Hepatocyte (in vitro differentiated cells): Measurements from ENCODE around the gene DNMT1. TPM values are rescaled to one million over a fixed set of nuclear protein-coding genes. Genes with fewer than 3 reads are reported as not detected.

Experiments used
- DNase-seq: peaks from one replicate; pipeline ENCODE4 v3.0.0-alpha.2; 2016; ENCODE audit warnings: low spot score
- H2AFZ ChIP-seq: fragments of 200-600 bp; sonication (generic); 2 replicates; pipeline ENCODE4 v1.6.0; 2016; ENCODE audit warnings: antibody characterized with exemption, mild to moderate bottlenecking
- H3K27ac ChIP-seq: fragments of 200-600 bp; sonication (generic); 2 replicates; pipeline ENCODE4 v1.5.1; 2016; ENCODE audit warnings: mild to moderate bottlenecking
- H3K27me3 ChIP-seq: fragments of 200-600 bp; sonication (generic); 2 replicates; pipeline ENCODE4 v1.6.1; 2016
- H3K36me3 ChIP-seq: fragments of 200-600 bp; sonication (generic); replicated peaks from 2 replicates; pipeline ENCODE4 v1.5.1; 2016; ENCODE audit warnings: low read depth; ENCODE audit not compliant: insufficient read depth
- H3K4me1 ChIP-seq: fragments of 200-600 bp; sonication (generic); 2 replicates; pipeline ENCODE4 v1.5.1; 2016; ENCODE audit warnings: mild to moderate bottlenecking, moderate library complexity; ENCODE audit not compliant: insufficient read depth
- H3K4me2 ChIP-seq: fragments of 200-600 bp; sonication (generic); 2 replicates; pipeline ENCODE4 v1.6.0; 2016
- H3K4me3 ChIP-seq: fragments of 200-600 bp; sonication (generic); 2 replicates; pipeline ENCODE4 v1.5.1; 2016; ENCODE audit warnings: mild to moderate bottlenecking
- H3K79me2 ChIP-seq: fragments of 200-600 bp; sonication (generic); 2 replicates; pipeline ENCODE4 v1.6.0; 2017; ENCODE audit warnings: mild to moderate bottlenecking
- H3K9me2 ChIP-seq: fragments of 200-600 bp; sonication (generic); replicated peaks from 2 replicates; pipeline ENCODE4 v1.6.0; 2017; ENCODE audit warnings: mild to moderate bottlenecking; ENCODE audit not compliant: insufficient read depth
- H3K9me3 ChIP-seq: fragments of 200-600 bp; sonication (generic); 2 replicates; pipeline ENCODE4 v1.5.1; 2016; ENCODE audit warnings: low read depth, mild to moderate bottlenecking
- H4K20me1 ChIP-seq: fragments of 200-600 bp; sonication (generic); 2 replicates; pipeline ENCODE4 v1.6.0; 2016; ENCODE audit warnings: mild to moderate bottlenecking; ENCODE audit not compliant: insufficient read depth, poor library complexity, severe bottlenecking
- EZH2 ChIP-seq: fragments of 200-600 bp; sonication (generic); IDR thresholded peaks from 2 replicates; pipeline ENCODE4 v1.6.1; 2016; ENCODE audit warnings: antibody characterized with exemption, mild to moderate bottlenecking, borderline replicate concordance
- EZH2phosphoT487 ChIP-seq: fragments of 200-600 bp; sonication (generic); IDR thresholded peaks from one replicate; pipeline ENCODE4 v1.6.1; 2018; ENCODE audit warnings: antibody characterized with exemption, mild to moderate bottlenecking, low read depth, moderate library complexity; ENCODE audit not compliant: unreplicated experiment, severe bottlenecking
- WGBS: methylation state at CpG from one replicate; pipeline ENCODE4 v1.1.6; 2016; ENCODE audit warnings: low lambda C conversion rate; ENCODE audit errors: missing lambda C conversion rate; 5-methylcytosine and 5-hydroxymethylcytosine counted together
- polyA plus RNA-seq: library from polyadenylated mRNA; unstranded; fragments of >200 nt; fragmentation: Nextera tagmentation; extraction: Ambion mirVana; gene quantifications from 2 replicates; pipeline ENCODE4 v1.2.1, GENCODE V29; 2016
- total RNA-seq: library from RNA; depleted of rRNA; stranded (reverse); fragments of >200 nt; gene quantifications from 2 replicates; pipeline ENCODE4 v1.2.3, GENCODE V29; 2014
- TF ChIP-seq, protein P1 (sequence below): fragments of 200-600 bp; sonication (generic); IDR thresholded peaks from 2 replicates; pipeline ENCODE4 v1.5.1; 2016; ENCODE audit warnings: antibody characterized with exemption, mild to moderate bottlenecking; ENCODE audit not compliant: poor library complexity

The DNMT1 gene
- total and polyA plus RNA-seq, 2 experiments from 2014 or later: 55.2 to 63.5 TPM

DNA sequence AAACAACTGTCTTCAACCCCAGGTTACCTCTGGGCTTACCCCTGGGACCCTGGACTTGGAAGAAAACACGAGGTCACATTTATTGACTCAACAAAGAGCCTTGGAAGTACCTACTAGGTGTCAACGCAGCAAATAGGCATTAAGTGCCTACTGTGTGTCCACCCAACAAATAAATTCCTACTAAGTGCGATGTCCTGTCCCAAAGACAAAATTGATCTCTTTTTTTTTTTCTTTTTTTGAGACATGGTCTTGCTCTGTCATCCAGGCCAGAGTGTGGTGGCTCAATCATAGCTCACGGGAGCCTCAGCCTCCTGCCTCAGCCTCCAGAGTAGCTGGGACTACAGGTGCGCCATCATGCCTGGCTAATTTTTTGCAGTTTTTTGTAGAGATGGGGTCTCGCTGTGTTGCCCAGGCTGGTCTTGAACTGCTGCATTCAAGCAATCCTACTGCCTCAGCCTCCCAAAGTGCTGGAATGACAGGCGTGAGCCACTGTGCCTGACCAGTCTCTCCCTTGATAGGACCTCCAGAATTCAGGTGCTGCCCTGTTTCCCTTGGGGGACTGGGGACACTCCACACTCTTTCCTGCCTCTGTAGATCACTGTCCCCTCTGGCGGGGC lies 37.0 kb upstream of the DNMT1 start:
- Histone ChIP-seq H3K36me3 (no peaks in the 10 kb centered on the region), H3K9me2 (no peaks in the 10 kb centered on the region), H3K4me1 (peaks cover 10% of the 10 kb centered on the region), H3K79me2 (peaks cover 42% of the 10 kb centered on the region), H3K27me3 (no peaks in the 10 kb centered on the region), H3K27ac (peak overlapping the region; percentile 98), H4K20me1 (no peaks in the 10 kb centered on the region), H3K4me3 (peak overlapping the region; percentile 92), H3K9me3 (no peaks in the 10 kb centered on the region), H3K4me2 (peak overlapping the region; percentile 86), H2AFZ (no peak overlapping the region)
- DNase-seq: no peak
- 76% methylated on average over 8 of the region's 8 CpGs for WGBS
- no peak for TF ChIP-seq EZH2
- no peak for TF ChIP-seq EZH2phosphoT487
- TF ChIP-seq, protein P1, sequence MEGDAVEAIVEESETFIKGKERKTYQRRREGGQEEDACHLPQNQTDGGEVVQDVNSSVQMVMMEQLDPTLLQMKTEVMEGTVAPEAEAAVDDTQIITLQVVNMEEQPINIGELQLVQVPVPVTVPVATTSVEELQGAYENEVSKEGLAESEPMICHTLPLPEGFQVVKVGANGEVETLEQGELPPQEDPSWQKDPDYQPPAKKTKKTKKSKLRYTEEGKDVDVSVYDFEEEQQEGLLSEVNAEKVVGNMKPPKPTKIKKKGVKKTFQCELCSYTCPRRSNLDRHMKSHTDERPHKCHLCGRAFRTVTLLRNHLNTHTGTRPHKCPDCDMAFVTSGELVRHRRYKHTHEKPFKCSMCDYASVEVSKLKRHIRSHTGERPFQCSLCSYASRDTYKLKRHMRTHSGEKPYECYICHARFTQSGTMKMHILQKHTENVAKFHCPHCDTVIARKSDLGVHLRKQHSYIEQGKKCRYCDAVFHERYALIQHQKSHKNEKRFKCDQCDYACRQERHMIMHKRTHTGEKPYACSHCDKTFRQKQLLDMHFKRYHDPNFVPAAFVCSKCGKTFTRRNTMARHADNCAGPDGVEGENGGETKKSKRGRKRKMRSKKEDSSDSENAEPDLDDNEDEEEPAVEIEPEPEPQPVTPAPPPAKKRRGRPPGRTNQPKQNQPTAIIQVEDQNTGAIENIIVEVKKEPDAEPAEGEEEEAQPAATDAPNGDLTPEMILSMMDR: no peak

GRCh38 chr19:10230861-10231611 lies 36.3 kb upstream of the DNMT1 start, which contains the start of gene S1PR2:
S1PR2 (minus strand) TSS chr19:10231331; CDS start chr19:10224905, 6,426 bp downstream.
- Histone ChIP-seq H3K4me1 (peaks cover 10% of the 10 kb centered on the region), H3K9me3 (no peaks in the 10 kb centered on the region)
- WGBS: under 1% methylated on average over 36 of the region's 73 CpGs

DNA sequence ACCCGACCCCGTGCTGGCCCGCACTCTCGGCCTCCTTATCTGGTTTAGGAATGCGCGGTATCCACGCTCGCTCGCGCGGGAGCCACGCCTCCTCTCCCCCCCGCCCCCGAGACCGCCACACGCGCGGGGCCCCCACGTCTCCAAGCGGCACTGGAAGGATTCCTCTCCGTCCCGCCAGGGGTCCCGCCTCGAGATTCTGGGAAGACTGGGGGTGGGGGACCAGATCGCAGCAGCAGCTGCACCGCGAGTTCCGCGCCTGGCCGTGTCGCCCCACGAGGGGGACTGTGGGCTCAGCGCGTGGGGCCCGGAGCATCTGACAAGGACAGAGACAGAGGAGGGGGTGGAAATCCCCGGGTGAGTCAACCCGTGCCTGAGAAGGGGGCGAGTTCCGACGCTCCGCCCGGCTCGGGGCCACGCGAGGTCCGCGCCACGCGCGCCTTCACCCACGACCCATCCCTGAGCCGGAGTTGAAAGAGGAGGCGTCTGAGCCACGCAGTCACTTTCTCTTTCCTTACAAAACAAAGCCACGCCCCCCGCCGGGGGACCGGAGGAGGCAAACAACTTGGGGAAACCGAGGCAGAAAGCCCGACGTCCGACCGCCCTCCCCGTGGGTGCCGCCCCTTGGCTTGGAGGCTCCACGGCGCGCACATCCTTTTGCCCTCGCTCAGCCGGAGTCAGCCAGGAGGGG lies 35.6 kb upstream of the DNMT1 start:
- peak overlapping the region; percentile 86 for H3K4me2 ChIP-seq
- H3K4me1 ChIP-seq: peaks cover 10% of the 10 kb centered on the region
- H3K27ac ChIP-seq: peak overlapping the region; percentile 98
- DNase-seq: peak; percentile 67
- no peaks in the 10 kb centered on the region for H3K9me3 ChIP-seq
- no peaks in the 10 kb centered on the region for H3K27me3 ChIP-seq
- peak overlapping the region; percentile 92 for H3K4me3 ChIP-seq
- peaks cover 48% of the 10 kb centered on the region for H3K79me2 ChIP-seq
- no peaks in the 10 kb centered on the region for H4K20me1 ChIP-seq
- peak; percentile 42 for TF ChIP-seq EZH2
- TF ChIP-seq, protein P1: no peak
- no peaks in the 10 kb centered on the region for H3K36me3 ChIP-seq
- WGBS: under 1% methylated on average over 45 of the region's 70 CpGs
- no peaks in the 10 kb centered on the region for H3K9me2 ChIP-seq
- peak overlapping the region; percentile 86 for H2AFZ ChIP-seq

More at GRCh38 chr19:10230861-10231611, 36.3 kb upstream of the DNMT1 start, which contains the start of gene S1PR2:
- Histone ChIP-seq H3K79me2 (peaks cover 42% of the 10 kb centered on the region), H3K9me2 (no peaks in the 10 kb centered on the region), H4K20me1 (no peaks in the 10 kb centered on the region), H3K4me3 (peak within 1 kb of the TSS; percentile 92), H3K36me3 (no peaks in the 10 kb centered on the region), H2AFZ (peak within 1 kb of the TSS; percentile 86), H3K27me3 (no peaks in the 10 kb centered on the region), H3K4me2 (peak within 1 kb of the TSS; percentile 86), H3K27ac (peak within 1 kb of the TSS; percentile 98)
- TF ChIP-seq EZH2 (no peak), EZH2phosphoT487 (no peak)
- TF ChIP-seq, protein P1: no peak
- peak; percentile 94 for DNase-seq
